Coronary artery (tissue), 2 donors: Measurements from ENCODE around the gene DIAPH3.

Experiments used
- DNase-seq: peaks from one replicate; pipeline ENCODE4 v3.0.0-alpha.2; 2017; ENCODE audit warnings: low spot score
- H3K27ac ChIP-seq, 2 donors: fragments of 200-600 bp; sonication (generic); one replicate each; pipeline ENCODE4 v1.5.1; 2016 to 2019
- H3K4me3 ChIP-seq: fragments of 200-600 bp; sonication (generic); 2 replicates; pipeline ENCODE4 v1.5.1; 2016; ENCODE audit warnings: mild to moderate bottlenecking, moderate library complexity
- CTCF ChIP-seq: fragments of 200-600 bp; sonication (generic); IDR thresholded peaks from one replicate; pipeline ENCODE4 v1.5.1; 2019; ENCODE audit warnings: antibody characterized with exemption

Gene DIAPH3

GRCh38 chr13:59623206-59623915 lies 540.4 kb downstream of the DIAPH3 start:
- DNase-seq = no peak
- no peak overlapping the region for H3K4me3 ChIP-seq
- no peak for TF ChIP-seq CTCF
- H3K27ac ChIP-seq = no peak overlapping the region

- Histone ChIP-seq H3K27ac (no peak overlapping the region), H3K4me3 (no peak overlapping the region)
- no peak for DNase-seq
- no peak for TF ChIP-seq CTCF
Observed at GRCh38 chr13:59621773-59622172, 542.0 kb downstream of the DIAPH3 start.
